ENCODE measurements around the gene GID8.

The GID8 gene

DNA sequence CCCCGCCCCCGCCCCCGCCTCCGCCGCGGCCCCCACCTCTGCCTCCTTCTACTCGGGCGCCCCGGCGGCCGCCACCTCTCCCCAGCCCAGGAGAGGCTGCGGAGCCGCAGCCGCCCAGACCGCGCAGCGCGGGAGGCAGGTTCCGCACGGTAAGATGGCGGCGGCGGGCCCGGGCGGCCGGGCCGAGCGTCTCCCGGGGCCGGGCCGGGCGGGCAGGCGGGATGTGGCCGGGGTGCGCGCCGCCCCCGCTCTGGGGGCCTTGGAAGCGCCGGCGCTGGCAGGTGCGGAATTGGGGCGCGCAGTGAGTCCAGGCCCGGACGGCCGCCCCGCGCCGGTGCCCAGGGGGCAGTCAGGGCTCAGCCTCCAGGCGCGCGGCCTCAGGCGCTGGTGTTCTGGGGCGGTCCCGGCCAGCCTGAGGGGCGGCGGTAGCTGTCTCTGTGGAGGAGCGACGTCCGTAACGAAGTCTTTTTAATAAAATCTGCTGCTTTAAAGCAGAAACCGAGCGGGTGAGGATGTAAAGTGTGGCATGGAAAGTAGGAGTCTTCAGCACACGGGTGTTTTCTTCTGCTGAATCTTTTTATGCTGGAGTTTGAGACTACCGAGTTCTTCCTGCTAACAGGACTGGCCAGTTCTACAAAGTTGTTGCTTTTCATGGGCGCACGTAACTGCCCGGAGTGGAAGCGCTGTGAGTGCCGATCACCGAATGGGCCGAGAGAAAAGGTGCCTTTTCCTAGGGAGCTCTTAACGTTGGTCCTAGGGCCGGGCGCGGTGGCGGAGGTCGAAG lies at the start of gene GID8:
Gene GID8, plus strand, starts transcription at position 43 of the 784 bp plus-strand sequence. CDS start 3,356 bp downstream, outside the sequence.
- DNase-seq = no peak

DNA sequence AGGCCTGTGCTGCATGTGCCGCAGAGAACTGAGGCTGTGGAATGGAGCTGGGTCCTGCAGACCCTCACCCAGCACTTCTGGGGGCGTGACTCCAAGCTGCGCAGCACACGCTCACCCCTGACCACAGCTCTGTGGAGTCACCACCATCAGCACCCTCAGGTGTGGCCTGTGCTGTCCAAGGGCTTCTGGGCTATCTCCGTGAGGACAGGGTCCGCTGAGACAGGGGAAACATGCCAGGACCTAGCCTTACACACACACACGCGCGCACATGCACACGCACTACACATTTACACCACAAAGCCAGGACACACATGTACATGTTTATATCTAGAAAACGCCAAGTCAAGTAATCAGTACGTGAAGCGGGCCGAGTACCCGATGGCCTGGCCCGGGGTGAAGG lies 49.5 kb upstream of the GID8 start:
- DNase-seq = no peak

DNA sequence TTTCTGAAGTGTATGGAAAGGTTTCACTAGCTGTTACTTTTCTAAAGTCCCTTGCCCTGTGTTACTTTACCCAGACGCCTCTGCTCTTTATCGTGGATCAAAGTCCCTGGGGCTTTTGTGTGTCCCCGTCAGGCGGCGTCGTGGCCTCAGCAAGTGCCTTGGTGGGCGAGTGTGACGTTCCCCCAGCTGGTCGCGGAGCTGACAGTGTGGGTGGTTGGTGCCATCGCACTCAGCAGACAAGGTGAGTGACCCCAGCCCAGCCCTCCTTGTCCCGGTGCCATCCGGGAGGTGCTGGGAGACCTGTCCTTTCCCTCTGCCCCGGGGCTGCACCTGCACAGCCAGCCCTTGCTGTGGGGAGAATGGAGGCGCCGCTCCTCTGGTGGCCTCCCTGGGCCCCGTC lies 49.0 kb upstream of the GID8 start:
- DNase-seq = no peak

DNA sequence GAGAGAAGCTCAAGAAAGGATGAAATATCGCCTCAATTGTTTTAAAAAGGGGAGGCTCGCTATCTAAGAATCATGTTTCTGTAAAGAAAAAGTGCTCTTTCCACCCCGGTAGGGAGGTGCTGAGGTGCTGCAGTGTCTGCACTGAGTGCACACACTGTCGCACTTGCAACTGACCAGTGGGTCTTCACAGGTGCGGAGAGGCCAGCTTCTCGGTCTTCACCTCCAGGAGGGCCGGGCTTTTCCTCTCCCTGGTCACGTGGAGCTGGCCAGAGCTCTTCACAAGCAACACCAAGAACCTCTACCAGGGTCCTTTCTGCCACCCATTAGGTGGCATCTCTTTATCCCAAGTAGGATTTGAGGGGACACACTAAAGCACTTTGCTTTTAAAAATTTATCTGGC lies 48.5 kb upstream of the GID8 start:
- no peak for DNase-seq

DNA sequence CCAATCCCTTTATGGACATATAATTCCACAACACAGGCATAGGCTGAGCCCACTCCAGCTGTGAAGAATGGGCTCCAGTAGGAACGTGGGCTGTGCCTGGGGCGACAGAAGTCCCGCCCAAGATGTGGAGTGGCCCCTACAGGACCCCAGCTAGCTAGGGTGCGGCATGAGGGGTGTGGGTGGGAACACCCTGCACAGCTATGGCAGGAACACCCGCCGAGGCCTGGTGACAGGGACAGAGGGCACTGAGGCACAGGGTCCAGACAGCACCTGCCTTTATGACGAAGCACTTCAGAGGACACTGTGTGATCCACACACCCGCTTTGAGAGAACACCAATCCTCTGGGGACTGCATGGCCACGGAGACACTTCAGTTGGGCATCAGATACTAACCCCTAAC lies 48.1 kb upstream of the GID8 start:
- DNase-seq = no peak

DNA sequence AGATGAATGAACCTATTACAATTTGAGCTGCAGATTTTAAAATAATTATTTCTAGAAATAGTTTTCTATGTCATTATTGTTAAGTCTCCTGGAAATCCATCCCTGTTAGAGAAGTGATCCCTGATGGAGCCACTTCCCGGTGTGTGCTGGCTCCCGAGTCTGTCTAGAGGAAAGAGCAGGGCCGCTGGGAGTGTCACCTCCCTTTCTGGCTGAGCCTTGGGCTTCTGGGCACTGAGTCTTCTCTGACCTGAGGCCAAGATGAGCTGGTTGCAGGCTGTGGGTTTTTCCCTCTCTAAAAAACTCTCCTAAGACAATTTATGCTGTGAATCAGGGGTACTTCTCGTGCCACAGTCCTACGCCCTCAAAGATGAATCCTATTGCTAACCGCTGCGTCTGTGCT lies 47.5 kb upstream of the GID8 start:
- no peak for DNase-seq

DNA sequence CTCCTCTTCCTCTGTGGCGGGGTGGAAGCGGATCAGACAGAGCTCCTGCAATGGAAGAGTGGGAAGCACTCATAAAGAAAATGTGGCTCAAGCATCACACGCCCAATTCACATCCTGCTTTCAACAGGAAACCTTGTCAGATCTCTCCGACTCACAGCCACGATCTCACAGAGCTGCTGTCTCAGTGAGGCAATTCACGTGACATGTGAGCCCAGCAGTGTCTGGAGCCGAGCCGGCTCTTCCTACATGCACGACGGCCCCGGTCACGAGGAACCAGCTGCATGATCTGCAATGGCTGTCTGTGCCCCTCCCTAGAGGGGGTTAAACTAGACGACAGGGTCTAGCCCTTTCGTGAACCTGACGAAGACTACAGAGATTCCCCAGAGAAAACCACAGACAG lies 46.8 kb upstream of the GID8 start:
- no peak for DNase-seq

DNA sequence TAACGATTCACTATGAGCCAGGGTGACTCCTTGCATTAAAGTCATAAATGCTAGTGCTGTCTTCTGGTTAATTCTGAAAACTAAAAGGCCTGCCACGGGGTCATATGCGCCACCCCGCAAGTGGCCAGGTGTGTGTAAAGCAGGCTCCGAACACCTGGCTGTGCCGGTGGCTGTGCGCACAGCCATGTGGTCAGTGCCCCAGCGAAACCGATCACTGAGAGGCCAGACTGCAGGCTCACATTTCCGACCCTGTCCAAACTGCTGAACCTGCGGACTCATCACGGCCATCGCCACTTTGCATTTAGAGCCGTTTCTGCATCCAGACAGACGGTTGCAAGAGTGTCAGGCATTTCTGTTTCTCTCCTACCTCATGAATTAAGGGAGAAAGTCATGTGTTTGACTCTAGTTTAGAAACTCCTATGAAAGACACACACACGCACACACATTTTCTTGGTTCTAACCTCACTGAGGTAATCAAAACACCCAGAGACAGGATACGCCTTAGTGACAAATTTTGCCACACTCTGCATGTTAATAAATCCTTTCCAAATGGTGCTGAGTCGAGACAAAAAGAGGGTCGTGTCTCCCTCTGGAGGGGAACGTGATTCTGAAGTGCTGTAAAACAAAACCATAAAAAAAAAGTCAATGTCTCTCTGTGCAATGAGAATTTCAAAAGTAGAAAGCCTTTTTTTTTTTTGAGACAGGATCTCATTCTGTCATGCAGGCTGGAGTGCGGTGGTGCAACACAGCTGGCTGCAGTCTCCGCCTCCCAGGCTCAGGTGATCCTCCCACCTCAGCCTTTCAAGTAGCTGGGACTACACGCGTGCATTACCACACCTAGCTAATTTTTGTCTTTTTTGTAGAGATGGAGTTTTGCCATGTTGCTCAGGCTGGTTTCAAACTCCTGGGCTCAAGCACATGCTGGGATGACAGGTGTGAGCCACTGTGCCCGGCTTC lies 45.3 kb upstream of the GID8 start:
- no peak for DNase-seq

DNA sequence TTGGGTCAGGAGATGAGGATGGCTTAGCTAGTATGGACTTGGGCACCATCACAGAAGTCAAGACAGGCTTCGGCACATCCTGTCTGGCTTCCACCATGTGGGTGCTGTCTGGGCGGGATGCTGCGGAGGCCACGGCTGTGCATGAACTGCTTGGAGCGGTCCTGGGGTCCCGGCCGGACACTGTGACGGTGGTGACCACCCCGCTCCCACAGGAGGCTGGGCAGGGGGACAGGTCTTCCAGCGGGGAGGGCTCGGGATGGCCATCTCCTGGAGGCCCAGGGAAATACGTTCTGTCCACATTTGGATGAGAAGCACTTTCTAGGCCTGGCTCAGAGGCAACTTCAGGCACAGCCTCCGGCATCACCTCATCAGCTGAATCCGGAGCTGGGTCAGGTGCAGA lies 44.2 kb upstream of the GID8 start:
- no peak for DNase-seq

DNA sequence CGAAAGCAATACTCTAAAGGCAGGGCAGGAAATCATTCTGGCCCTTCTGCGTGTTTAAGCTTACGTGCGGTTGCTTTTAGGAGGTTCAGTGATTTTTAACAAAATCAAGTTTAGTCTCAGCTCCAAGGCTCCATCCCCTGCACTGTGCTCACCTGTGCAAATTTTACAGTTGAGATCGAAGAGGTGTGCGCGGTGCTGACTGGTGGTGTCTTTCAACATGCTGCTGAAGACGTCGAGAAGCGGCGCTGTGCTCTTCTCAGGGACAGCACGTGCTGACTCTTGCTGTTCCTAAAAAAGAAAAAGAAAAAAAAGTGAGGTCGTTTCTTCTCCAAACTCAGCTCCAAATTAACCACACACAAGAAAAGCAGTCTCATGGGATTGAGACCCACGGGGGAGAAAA lies 43.7 kb upstream of the GID8 start:
- no peak for DNase-seq

DNA sequence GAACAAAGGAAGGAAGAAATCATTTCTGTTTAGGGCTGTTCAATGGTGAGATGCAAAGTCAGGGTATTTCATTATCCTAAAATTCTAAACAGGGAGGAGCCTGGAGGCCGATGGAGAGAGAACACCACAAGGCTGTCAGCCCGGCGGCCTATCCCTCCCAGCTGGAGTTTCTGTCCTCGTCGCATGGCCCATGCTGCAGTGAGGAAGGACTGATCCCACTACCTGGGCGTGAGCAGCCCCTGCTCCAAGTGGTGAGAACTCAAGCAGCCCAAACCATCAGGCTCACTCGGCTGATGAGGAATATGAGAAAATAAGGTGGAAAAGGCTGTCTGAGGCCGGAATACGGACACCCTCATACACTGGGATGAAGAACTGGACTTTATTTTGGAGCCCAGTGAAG lies 42.4 kb upstream of the GID8 start:
- no peak for DNase-seq

DNA sequence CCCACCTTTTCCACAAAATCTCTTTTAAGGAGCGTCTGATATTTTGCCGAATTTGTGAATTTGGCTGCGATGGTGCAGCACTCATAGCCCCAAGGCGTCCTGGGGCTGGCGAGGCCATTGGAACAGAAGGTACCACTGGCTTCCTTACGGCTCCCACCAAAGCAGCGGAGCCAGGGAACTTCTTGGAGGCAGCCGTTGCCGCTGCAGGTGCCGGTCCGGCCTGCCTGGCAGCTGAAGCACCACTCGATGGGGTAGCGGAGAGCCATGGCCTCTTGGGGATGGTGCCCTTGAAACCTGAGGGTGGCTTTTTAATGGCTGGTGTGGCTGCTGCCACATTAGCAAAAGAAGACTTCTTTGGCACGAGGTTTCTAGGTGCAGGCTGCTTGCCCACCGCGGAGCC lies 41.4 kb upstream of the GID8 start:
- no peak for DNase-seq

DNA sequence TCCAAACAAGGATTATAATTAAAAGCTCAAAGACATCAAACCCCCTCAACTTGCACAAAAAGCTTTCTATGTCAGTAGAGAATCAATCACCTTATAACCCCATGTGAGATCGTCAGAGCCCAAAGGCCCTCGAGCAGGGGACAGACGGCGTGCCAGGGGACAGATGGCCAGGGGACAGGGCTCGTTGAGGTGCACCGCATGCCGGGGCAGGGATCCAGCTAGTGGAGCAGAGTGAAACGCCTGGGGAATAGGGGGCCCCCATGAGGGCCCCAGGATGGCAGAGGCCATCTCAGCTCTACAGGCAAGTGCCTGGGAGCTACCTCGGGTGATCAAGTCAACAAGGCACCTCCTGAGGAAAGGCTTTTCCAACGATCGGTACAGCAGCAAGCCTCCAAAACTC lies 40.3 kb upstream of the GID8 start:
- no peak for DNase-seq

DNA sequence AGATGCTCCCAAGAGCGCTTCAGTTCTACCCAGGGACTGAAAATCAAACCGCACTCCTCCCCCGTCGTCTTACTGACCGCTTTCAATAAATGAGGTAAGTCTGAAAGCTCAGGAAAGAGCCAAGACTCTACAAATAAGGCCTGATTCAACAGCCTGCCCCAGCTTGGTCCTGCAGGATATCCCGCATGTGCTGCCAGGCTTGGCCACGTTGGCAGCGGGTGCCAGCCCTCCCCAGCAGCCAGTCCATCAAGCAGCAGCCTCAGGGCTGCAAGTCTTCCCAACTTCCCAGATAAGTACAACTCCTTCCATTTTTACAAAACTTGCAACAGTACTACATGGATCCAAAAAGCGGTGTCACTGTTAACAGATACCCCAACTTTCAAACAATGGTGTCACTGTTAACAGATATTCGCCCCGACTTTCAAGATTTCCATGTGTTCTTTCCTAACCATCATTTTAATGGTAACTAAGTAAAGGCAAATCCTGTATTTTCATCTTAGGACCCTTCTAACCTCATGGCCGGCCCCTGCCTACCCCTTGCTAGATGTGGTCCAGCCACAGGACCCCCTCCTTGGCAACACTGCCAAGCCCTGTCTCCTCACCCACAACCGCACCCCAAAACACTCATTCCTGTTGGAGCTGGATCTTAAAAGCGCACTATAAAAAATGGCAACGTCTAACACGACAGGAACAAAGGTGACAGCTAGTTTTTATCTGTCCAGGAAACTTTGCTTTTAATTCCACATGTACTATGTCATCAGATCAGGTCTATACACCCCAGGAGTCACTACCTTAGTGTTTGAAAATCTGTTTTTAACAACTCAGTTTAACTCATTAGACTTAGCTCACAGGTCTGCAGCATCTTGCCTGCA lies 39.6 kb upstream of the GID8 start:
- DNase-seq = no peak

DNA sequence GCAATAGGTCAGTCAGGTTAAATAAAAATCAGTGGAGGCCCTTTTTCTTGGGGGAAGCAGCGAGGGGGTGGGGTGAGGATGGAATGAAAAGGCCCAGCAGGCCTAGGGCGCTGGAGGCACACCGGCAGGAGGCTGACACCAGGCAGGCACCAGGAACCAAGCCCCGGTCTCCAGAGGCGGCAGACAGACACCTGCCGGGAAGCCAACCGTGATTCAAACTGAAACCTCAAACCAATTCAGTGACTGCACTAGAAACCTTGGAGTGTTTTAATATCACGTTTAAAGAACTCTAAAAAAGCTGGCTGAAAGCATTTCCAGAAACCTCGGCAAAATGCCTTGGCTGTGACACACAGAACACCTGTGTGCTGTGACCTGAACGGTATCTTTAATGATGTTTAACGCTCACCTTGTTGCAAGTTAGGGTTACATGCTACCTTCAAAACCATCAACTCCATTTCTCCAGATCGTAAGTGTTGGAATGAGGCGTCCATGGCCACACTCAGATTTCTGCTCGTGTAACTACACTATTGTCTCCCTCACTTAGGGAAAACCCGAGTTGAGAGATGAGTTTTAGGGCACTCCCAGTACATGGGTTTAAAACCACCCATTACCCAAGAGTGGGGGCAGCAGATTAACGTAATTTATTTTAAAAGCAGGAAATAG lies 38.8 kb upstream of the GID8 start:
- DNase-seq = no peak

DNA sequence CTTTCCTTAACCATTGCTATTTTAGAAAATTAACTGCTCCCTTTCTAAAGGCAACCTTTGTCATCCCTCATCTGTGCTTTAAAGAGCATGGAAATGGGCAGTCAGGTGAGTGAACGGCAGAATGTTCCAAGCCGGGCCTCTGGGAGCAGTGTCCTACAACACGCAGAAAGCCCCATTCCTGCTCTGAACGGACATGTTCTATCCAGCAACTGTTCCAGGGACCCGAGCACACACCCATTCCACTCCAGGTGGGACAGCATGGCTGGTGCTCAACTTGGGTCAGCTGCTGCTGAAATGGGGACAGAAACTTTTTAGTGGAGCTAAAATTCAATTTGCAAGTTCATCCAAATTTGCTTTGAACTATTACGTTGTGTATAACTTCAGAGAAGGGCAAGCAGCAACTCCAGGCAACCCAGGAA lies 38.3 kb upstream of the GID8 start:
- no peak for DNase-seq

DNA sequence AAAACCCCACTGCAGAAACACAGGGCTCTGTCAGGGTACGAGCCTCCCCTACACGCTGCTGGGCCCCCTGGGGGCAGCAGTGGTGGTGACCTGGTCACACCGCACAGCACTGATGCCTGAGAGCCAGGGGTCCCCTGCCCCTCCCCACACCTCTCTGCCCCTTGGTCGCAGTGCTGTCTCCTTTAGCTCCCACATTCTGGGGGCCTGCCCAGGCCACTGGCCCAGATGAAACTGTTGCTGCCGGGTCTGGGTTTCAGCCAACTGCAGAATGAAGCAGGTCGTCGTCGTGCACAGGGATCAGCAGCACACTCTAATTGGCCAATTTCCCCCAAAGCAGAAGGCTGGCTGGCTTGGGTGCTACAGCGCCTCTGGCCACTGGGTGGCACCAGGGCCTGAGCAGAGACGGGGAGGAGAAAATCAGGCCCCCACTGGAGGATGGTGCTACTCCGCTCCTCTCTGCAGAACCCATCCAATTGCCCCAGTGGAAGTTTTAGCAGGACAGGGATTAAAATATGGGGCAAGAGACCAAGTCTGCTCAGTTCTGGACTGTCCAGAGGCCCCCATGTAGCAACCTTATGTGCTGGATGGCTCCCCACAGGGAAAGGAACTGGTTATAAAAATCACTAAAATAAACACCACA lies 37.8 kb upstream of the GID8 start:
- no peak for DNase-seq

DNA sequence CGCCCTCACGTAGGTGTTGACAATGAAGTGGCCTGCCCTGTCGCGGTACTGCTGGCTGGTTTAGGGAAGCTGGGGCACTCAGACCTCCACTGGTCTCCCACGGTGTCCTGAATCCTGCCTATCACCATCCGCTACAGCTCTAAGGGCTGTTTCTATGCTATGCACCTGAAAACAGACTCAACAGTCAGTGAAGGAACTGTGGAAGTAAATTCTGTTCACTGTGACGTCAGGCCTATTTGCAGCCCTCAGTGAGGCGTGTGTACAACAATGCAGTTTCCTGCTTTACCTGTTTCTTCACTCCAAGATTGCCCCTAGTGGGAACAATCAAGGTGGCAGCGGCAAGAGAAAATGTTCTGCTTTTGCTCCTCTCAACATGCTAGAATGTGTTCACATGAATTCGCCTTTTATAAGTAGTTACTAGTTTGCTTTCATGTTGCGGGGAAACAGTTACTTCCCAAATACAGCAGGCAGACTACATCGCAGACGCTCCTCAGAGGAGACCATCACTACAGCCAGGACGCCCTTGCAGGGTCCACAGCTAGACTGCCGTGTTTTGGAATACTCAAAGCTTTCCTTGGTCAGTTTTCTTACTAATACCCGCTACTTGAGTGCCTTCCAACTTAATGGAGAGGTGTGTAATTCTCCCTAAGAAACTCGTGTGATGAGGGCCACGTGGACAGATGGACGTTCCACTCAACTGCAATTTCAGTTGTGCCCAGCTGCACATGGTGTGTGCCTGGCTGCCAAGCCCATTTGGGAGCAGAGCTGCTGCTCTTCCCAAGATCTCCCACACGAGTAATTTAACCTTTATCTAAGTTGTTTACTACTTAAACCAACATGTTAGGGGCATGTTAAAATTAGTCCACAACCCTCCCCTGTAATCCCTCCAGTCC lies 37.0 kb upstream of the GID8 start:
- DNase-seq = no peak

DNA sequence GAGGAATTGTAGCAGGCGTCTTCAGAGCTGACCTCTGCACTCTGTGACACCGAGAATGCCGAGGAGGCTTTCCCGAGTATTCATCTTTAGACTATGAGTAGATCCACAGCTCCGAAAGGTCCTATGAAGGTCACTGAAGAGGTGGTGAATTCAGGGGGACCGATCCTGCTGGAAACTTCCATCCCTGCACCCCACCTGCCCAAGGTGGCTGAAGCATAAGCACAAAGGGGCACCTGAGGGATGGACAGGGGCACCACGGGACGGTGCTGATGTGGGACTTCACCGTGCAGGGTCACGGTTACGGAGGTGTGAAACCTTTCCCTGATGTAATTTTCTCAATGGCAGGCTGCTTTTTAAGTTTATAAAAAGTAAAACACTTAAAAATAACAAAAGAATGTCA lies 36.1 kb upstream of the GID8 start:
- DNase-seq = no peak

DNA sequence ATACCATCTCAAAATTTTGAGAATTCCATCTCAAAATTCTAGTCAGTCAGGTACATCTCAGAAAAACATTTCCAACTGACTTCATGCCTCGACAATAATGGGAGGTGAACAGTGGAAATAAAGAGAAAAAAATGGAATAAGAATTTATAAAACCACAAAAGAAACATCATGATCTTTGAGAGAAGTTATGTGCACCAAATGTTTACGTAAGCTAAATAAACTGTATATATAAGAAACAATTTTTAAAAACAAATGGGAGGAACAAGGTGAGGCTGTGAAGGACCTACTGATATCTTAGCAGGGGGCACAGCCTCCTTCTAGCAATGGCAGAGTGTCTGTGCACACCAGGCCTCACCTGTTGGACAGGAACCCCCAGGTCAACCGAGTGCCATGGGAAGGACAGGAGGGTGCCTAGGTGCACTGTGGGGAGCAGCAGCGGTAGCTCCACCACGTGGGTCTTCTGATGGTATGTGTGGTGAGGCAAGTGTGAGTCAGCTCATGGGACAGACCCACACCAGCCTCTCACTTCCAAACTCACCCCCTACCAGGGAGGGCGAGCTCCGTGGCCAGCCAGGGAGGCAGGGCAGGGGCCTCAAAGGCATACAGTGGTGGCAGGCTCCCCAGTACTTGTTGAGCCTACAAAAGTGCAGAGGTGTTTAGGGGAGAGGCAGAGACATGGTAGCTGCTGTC lies 34.9 kb upstream of the GID8 start:
- DNase-seq = no peak

All from NCI-H2081 treated with DMSO at 0.1 percent for 48 hours (cell line).